ENCODE results near the gene KIF3B.
"Not testable (repeated sequence)": the region's sequence is repeated elsewhere in the genome, so short reads cannot be mapped to it uniquely, and the experiment has no call there.

KIF3B gene

GRCh38 chr20:32277361-32278198, at the start of gene KIF3B:
Gene KIF3B, plus strand, starts transcription at chr20:32277651. Its CDS starts 32,127 bp downstream, at chr20:32309778.
- peak; percentile 78 to 80 for DNase-seq

- DNase-seq, result no peak
Measured at GRCh38 chr20:32227744-32228688, 49.4 kb upstream of the KIF3B start.

GRCh38 chr20:32229251-32229747, 48.2 kb upstream of the KIF3B start:
- DNase-seq, result no peak

- DNase-seq, result no peak
Measured at GRCh38 chr20:32230707-32231106, 46.7 kb upstream of the KIF3B start.

GRCh38 chr20:32231245-32231644, 46.2 kb upstream of the KIF3B start:
- no peak for DNase-seq

- peak; percentile 11 to 15 for DNase-seq
Measured at GRCh38 chr20:32231847-32232246, 45.6 kb upstream of the KIF3B start.

GRCh38 chr20:32232326-32232886, 45.0 kb upstream of the KIF3B start:
- DNase-seq, result no peak

GRCh38 chr20:32233286-32233685, 44.2 kb upstream of the KIF3B start:
- no peak for DNase-seq

GRCh38 chr20:32234135-32234808, 43.2 kb upstream of the KIF3B start:
- no peak for DNase-seq

GRCh38 chr20:32235331-32236047, 42.0 kb upstream of the KIF3B start:
- DNase-seq, result no peak

- no peak for DNase-seq
Measured at GRCh38 chr20:32236048-32236533, 41.4 kb upstream of the KIF3B start.

GRCh38 chr20:32236819-32237218, 40.6 kb upstream of the KIF3B start:
- DNase-seq, result no peak

GRCh38 chr20:32237419-32237818, 40.0 kb upstream of the KIF3B start:
- DNase-seq, result no peak

GRCh38 chr20:32238483-32239425, 38.7 kb upstream of the KIF3B start:
- DNase-seq, result no peak

- no peak for DNase-seq
Measured at GRCh38 chr20:32240205-32240604, 37.2 kb upstream of the KIF3B start.

- DNase-seq, result no peak
Measured at GRCh38 chr20:32241807-32242206, 35.6 kb upstream of the KIF3B start.

- no peak for DNase-seq
Measured at GRCh38 chr20:32244150-32244823, 33.2 kb upstream of the KIF3B start.

- no peak for DNase-seq
Measured at GRCh38 chr20:32244959-32245358, 32.5 kb upstream of the KIF3B start.

- DNase-seq, result not testable (repeated sequence)
Measured at GRCh38 chr20:32246208-32246607, 31.2 kb upstream of the KIF3B start.

- no peak for DNase-seq
Measured at GRCh38 chr20:32248043-32248442, 29.4 kb upstream of the KIF3B start.

Measured in activated CD4-positive, alpha-beta T cell treated with anti-CD3 and anti-CD28 coated beads, Interleukin-2, amount 50 U/mL, for 4 hours (primary cell).